B cell (primary cell): ENCODE data around the gene AUTS2. TPM values are rescaled to one million over a fixed set of nuclear protein-coding genes. Genes with fewer than 3 reads are reported as not detected.

Experiments used
- ATAC-seq: fragments of 200-7000 bp; cut with Tn5 transposase; one replicate; pipeline ENCODE4 v1.10.0; 2021; ENCODE audit warnings: low read depth, mild to moderate bottlenecking, moderate number of reproducible peaks, moderate library complexity
- CTCF ChIA-PET: fragments of 350-600 bp; sonication (Branson Sonifier 250); formaldehyde crosslinking; loops from one replicate; lab custom pipeline; 2021; ENCODE audit warnings: antibody characterized with exemption, inconsistent platforms; lab: Charles Lee
- POLR2A ChIA-PET: fragments of 350-600 bp; sonication (Branson Sonifier 250); formaldehyde crosslinking; loops from one replicate; lab custom pipeline; 2021; ENCODE audit warnings: antibody characterized with exemption; lab: Charles Lee
- DNase-seq: peaks from one replicate; pipeline ENCODE4 v3.0.0; 2013
- H2AFZ ChIP-seq: 2 replicates; pipeline ENCODE4 v1.6.1; 2012; ENCODE audit warnings: mild to moderate bottlenecking, low read depth, low read length; ENCODE audit not compliant: insufficient read depth, poor library complexity, severe bottlenecking
- H3K27ac ChIP-seq, 2 donors: 1 replicate in 1 of 2; 2 replicates in 1 of 2; pipeline ENCODE4 v1.5.1; 2012 to 2013; ENCODE audit warnings: low read length in 2 of 2, mild to moderate bottlenecking in 2 of 2, moderate library complexity in 1 of 2
- H3K27me3 ChIP-seq, 4 experiments: fragments of 200-600 bp in 1 of 4; sonication (generic) in 1 of 4; replicated peaks in 1 of 4; 1 replicate in 2 of 4; 2 replicates in 2 of 4; pipeline versions ENCODE4 v1.6.1 to v1.7.0; 2013 to 2016; ENCODE audit warnings: low read length in 3 of 4, mild to moderate bottlenecking in 2 of 4, mixed read lengths in 1 of 4, moderate library complexity in 1 of 4; ENCODE audit not compliant: insufficient read depth in 4 of 4, control insufficient read depth in 3 of 4; ENCODE audit errors: control extremely low read depth in 1 of 4
- H3K36me3 ChIP-seq, 2 experiments: replicated peaks in 1 of 2; 1 replicate in 1 of 2; 2 replicates in 1 of 2; pipeline versions ENCODE4 v1.6.1 to v1.7.1; 2013; ENCODE audit warnings: low read length in 1 of 2; ENCODE audit not compliant: insufficient read depth in 2 of 2, control insufficient read depth in 1 of 2; ENCODE audit errors: control extremely low read depth in 1 of 2, extremely low read depth in 1 of 2
- H3K4me1 ChIP-seq, 2 donors: fragments of 200-600 bp in 1 of 2; sonication (generic) in 1 of 2; 1 replicate in 1 of 2; 2 replicates in 1 of 2; pipeline versions ENCODE4 v1.5.1 to v1.6.1; 2013 to 2017; ENCODE audit warnings: low read length in 2 of 2; ENCODE audit not compliant: control insufficient read depth in 2 of 2, insufficient read depth in 2 of 2
- H3K4me2 ChIP-seq: replicated peaks from 2 replicates; pipeline ENCODE3; 2012; ENCODE audit warnings: mild to moderate bottlenecking, low read depth, low read length; ENCODE audit not compliant: poor library complexity, severe bottlenecking
- H3K4me3 ChIP-seq, 5 experiments: fragments of 200-600 bp in 1 of 5; sonication (generic) in 1 of 5; 1 replicate in 3 of 5; 2 replicates in 2 of 5; pipeline versions ENCODE4 v1.5.1 to v1.7.0; 2011 to 2016; ENCODE audit warnings: low read length in 4 of 5, mild to moderate bottlenecking in 4 of 5, low read depth in 2 of 5, control low read depth in 1 of 5, moderate library complexity in 1 of 5; ENCODE audit not compliant: insufficient read depth in 1 of 5; ENCODE audit errors: control extremely low read depth in 1 of 5, extremely low read depth in 1 of 5
- H3K79me2 ChIP-seq: fragments of 200-600 bp; sonication (generic); one replicate; pipeline ENCODE4 v1.6.0; 2016; ENCODE audit warnings: low read length; ENCODE audit not compliant: control insufficient read depth, insufficient read depth
- H3K9ac ChIP-seq: fragments of 200-600 bp; sonication (generic); 2 replicates; pipeline ENCODE4 v1.6.1; 2017; ENCODE audit warnings: mild to moderate bottlenecking, low read length, moderate library complexity
- H3K9me3 ChIP-seq, 3 donors: one replicate each; pipeline versions ENCODE4 v1.6.1 to v1.7.1; 2013; ENCODE audit warnings: low read length in 2 of 3; ENCODE audit not compliant: control insufficient read depth in 2 of 3, insufficient read depth in 1 of 3; ENCODE audit errors: control extremely low read depth in 1 of 3
- H4K20me1 ChIP-seq: 2 replicates; pipeline ENCODE4 v1.6.0; 2012; ENCODE audit warnings: mild to moderate bottlenecking, low read length; ENCODE audit not compliant: insufficient read depth, control insufficient read depth, poor library complexity, severe bottlenecking
- H3K27ac Mint-ChIP-seq: one replicate; pipeline ENCODE4 v1.8.0; 2021; ENCODE audit warnings: mixed read lengths
- H3K27me3 Mint-ChIP-seq: one replicate; pipeline ENCODE4 v1.8.0; 2021; ENCODE audit warnings: mixed read lengths
- H3K4me1 Mint-ChIP-seq: one replicate; pipeline ENCODE4 v1.8.0; 2021; ENCODE audit warnings: mixed read lengths
- H3K4me3 Mint-ChIP-seq: one replicate; pipeline ENCODE4 v1.8.0; 2021; ENCODE audit warnings: mixed read lengths
- H3K9me3 Mint-ChIP-seq: one replicate; pipeline ENCODE4 v1.8.0; 2022; ENCODE audit warnings: mixed read lengths; ENCODE audit not compliant: insufficient read depth
- EZH2 ChIP-seq: IDR thresholded peaks from 2 replicates; pipeline ENCODE4 v1.6.1; 2012; ENCODE audit warnings: borderline replicate concordance, low read depth, mild to moderate bottlenecking, moderate library complexity, low read length; ENCODE audit not compliant: insufficient read depth, poor library complexity, severe bottlenecking
- WGBS: methylation state at CpG from one replicate; pipeline ENCODE4 v1.1.5; 2013; ENCODE audit warnings: missing lambda C conversion rate; ENCODE audit not compliant: insufficient coverage; 5-methylcytosine and 5-hydroxymethylcytosine counted together
- intact Hi-C: fragments of 100-400 bp; cut with micrococcal nuclease; formaldehyde crosslinking; loops from one replicate; pipeline ENCODE4 v1.10.0; 2022
- polyA plus RNA-seq: library from polyadenylated mRNA; depleted of rRNA; stranded (reverse); fragments of >200 nt; gene quantifications from 2 replicates; pipeline ENCODE4 v1.2.3, GENCODE V29; 2012
- total RNA-seq, 2 donors: library from RNA; stranded (reverse); fragments of 120-200 nt in 1 of 2; gene quantifications; 1 replicate in 1 of 2; 2 replicates in 1 of 2; pipeline versions ENCODE4 v1.2.3 to v1.2.4, GENCODE V29; 2013 to 2022
- TF ChIP-seq, protein P1 (sequence below): fragments of 200-600 bp; IDR thresholded peaks from one replicate; pipeline ENCODE4 v1.8.0; 2022; ENCODE audit warnings: antibody characterized with exemption, mild to moderate bottlenecking

The AUTS2 gene
- total and polyA plus RNA-seq, 2 donors (not counting 1 experiment from before 2014, with no cell fraction given), result 22.3 to 35.0 TPM

DNA sequence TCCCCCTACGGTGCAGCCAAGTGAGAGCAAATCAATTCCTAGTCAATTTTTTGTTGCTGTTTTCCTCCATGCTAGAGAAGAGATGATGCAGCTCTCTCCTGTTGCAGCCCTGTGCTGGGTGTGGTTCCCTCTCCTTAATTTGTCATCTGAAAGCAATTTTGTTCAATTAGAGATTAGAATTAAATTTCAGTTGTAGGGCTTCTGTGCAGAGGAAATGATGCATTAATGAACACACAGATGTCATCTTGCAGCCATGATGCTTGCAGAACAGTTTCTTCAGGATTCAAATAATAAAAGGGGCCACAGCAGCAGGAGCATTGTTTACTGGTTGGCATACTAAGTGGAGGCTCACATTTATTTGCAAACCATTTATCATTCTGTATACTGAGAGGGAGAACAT is 266.0 kb downstream of the AUTS2 start:
- no peak overlapping the region for H3K27ac Mint-ChIP-seq
- CTCF ChIA-PET, result no interaction called here

DNA sequence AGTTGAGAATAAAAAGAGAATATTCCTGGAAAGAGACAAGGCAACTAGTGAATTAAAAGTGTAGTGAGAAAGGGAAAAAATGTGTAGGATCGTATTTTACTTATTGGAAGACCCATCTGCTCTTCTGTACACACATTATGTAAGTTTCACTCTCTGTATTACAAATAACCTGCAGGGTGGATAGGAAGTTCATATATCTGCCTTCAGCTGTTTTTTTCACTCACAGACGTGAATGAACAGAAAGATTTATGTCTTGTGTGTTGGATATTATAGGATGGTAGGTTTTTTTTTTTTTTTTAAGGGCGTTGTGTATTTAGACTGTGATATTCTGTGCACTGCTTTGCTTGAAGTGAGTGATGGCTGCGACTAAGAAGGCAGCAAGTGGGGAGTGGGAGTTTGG is 266.5 kb downstream of the AUTS2 start:
- no peaks in the 10 kb centered on the region for H3K27me3 ChIP-seq
- no peak overlapping the region for H3K27ac ChIP-seq
- no peak for DNase-seq
- no peak overlapping the region for H3K27ac Mint-ChIP-seq
- H4K20me1 ChIP-seq, result peaks cover 16% of the 10 kb centered on the region
- no peaks in the 10 kb centered on the region for H3K9me3 ChIP-seq
- H3K27me3 Mint-ChIP-seq, result no peaks in the 10 kb centered on the region
- H3K36me3 ChIP-seq, result no peaks in the 10 kb centered on the region
- intact Hi-C loops, result no loop called here
- H3K79me2 ChIP-seq, result peaks cover 45% of the 10 kb centered on the region
- no peaks in the 10 kb centered on the region for H3K9me3 Mint-ChIP-seq
- TF ChIP-seq, protein P1, sequence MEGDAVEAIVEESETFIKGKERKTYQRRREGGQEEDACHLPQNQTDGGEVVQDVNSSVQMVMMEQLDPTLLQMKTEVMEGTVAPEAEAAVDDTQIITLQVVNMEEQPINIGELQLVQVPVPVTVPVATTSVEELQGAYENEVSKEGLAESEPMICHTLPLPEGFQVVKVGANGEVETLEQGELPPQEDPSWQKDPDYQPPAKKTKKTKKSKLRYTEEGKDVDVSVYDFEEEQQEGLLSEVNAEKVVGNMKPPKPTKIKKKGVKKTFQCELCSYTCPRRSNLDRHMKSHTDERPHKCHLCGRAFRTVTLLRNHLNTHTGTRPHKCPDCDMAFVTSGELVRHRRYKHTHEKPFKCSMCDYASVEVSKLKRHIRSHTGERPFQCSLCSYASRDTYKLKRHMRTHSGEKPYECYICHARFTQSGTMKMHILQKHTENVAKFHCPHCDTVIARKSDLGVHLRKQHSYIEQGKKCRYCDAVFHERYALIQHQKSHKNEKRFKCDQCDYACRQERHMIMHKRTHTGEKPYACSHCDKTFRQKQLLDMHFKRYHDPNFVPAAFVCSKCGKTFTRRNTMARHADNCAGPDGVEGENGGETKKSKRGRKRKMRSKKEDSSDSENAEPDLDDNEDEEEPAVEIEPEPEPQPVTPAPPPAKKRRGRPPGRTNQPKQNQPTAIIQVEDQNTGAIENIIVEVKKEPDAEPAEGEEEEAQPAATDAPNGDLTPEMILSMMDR, result no peak
- no peak for TF ChIP-seq EZH2
- no peak for ATAC-seq
- POLR2A ChIA-PET, result no interaction called here
- no peak overlapping the region for H2AFZ ChIP-seq
- no peak overlapping the region for H3K4me2 ChIP-seq
- 55% methylated on average over 3 of the region's 4 CpGs for WGBS
- H3K4me3 ChIP-seq, result no peak overlapping the region
- H3K4me1 Mint-ChIP-seq, result peaks cover 28% of the 10 kb centered on the region
- peaks cover 7% of the 10 kb centered on the region in 2 donors for H3K4me1 ChIP-seq
- no peak overlapping the region for H3K4me3 Mint-ChIP-seq
- CTCF ChIA-PET, result no interaction called here
- no peak overlapping the region for H3K9ac ChIP-seq

More for the DNA sequence above, 266.0 kb downstream of the AUTS2 start:
- Mint-ChIP-seq H3K27me3 (no peaks in the 10 kb centered on the region), H3K4me3 (no peak overlapping the region), H3K9me3 (no peaks in the 10 kb centered on the region), H3K4me1 (peaks cover 33% of the 10 kb centered on the region)
- intact Hi-C loops, result no loop called here
- Histone ChIP-seq H3K9me3 (no peaks in the 10 kb centered on the region), H3K27ac (no peak overlapping the region), H3K27me3 (no peaks in the 10 kb centered on the region), H4K20me1 (peaks cover 16% of the 10 kb centered on the region), H3K4me2 (no peak overlapping the region), H3K4me3 (no peak overlapping the region), H2AFZ (no peak overlapping the region), H3K36me3 (no peaks in the 10 kb centered on the region), H3K4me1 (peaks cover 7% of the 10 kb centered on the region in 2 donors), H3K79me2 (peaks cover 42% of the 10 kb centered on the region), H3K9ac (no peak overlapping the region)
- no CpG with 5 or more reads among the region's 1 CpG for WGBS
- no peak for TF ChIP-seq EZH2
- TF ChIP-seq, protein P1, result no peak
- DNase-seq (no peak), ATAC-seq (no peak)
- POLR2A ChIA-PET, result no interaction called here
